GM23338 (cell line): ENCODE results near the gene LRRC3B. TPM values are rescaled to one million over a fixed set of nuclear protein-coding genes. Genes with fewer than 3 reads are reported as not detected.

ENCODE experiments used
- ATAC-seq: fragments of 200-7000 bp; cut with Tn5 transposase; 3 replicates; pipeline ENCODE4 v1.9.1; 2020
- DNase-seq: peaks from one replicate; pipeline ENCODE4 v3.0.0-alpha.2; 2015; ENCODE audit warnings: low spot score
- H2AFZ ChIP-seq: fragments of 200-600 bp; sonication (generic); 2 replicates; pipeline ENCODE4 v1.8.0; 2016; ENCODE audit warnings: antibody characterized with exemption, mild to moderate bottlenecking, moderate library complexity
- H3F3A ChIP-seq: fragments of 200-600 bp; sonication (generic); replicated peaks from 2 replicates; pipeline ENCODE4 v1.8.0; 2017; ENCODE audit warnings: antibody characterized with exemption, mixed run types, low read depth
- H3K27ac ChIP-seq: fragments of 200-600 bp; sonication (generic); 2 replicates; pipeline ENCODE4 v1.6.1; 2016; ENCODE audit warnings: low read depth
- H3K27me3 ChIP-seq: fragments of 200-600 bp; sonication (generic); 2 replicates; pipeline ENCODE4 v1.8.0; 2016; ENCODE audit warnings: mild to moderate bottlenecking, mixed run types, moderate library complexity; ENCODE audit not compliant: insufficient read depth
- H3K36me3 ChIP-seq: fragments of 200-600 bp; sonication (generic); 2 replicates; pipeline ENCODE4 v1.8.0; 2016; ENCODE audit warnings: mild to moderate bottlenecking; ENCODE audit not compliant: insufficient read depth
- H3K4me1 ChIP-seq: fragments of 200-600 bp; sonication (generic); 2 replicates; pipeline ENCODE4 v1.8.0; 2016; ENCODE audit warnings: mild to moderate bottlenecking, moderate library complexity; ENCODE audit not compliant: insufficient read depth
- H3K4me2 ChIP-seq: fragments of 200-600 bp; sonication (generic); 2 replicates; pipeline ENCODE4 v1.7.1; 2017; ENCODE audit warnings: mixed run types
- H3K4me3 ChIP-seq: fragments of 200-600 bp; sonication (generic); 2 replicates; pipeline ENCODE4 v1.6.1; 2016; ENCODE audit warnings: mixed run types
- H3K79me2 ChIP-seq: fragments of 200-600 bp; sonication (generic); replicated peaks from 2 replicates; pipeline ENCODE4 v1.8.0; 2017; ENCODE audit warnings: mild to moderate bottlenecking; ENCODE audit not compliant: insufficient read depth
- H3K9me2 ChIP-seq: fragments of 200-600 bp; sonication (generic); 2 replicates; pipeline ENCODE4 v1.8.0; 2017; ENCODE audit not compliant: insufficient read depth
- H4K20me1 ChIP-seq: fragments of 200-600 bp; sonication (generic); replicated peaks from 2 replicates; pipeline ENCODE4 v1.8.0; 2017; ENCODE audit warnings: mild to moderate bottlenecking; ENCODE audit not compliant: insufficient read depth
- H3K27ac Mint-ChIP-seq: 2 replicates; pipeline ENCODE4 v1.8.0; 2020; ENCODE audit warnings: inconsistent platforms, mild to moderate bottlenecking, moderate library complexity, mixed read lengths
- H3K27me3 Mint-ChIP-seq: 3 replicates; pipeline ENCODE4 v1.8.0; 2022; ENCODE audit warnings: low read depth, mild to moderate bottlenecking, moderate library complexity, mixed read lengths, inconsistent platforms; ENCODE audit not compliant: insufficient read depth, poor library complexity
- H3K36me3 Mint-ChIP-seq: 3 replicates; pipeline ENCODE4 v1.8.0; 2021; ENCODE audit warnings: low read depth, mild to moderate bottlenecking, inconsistent platforms, moderate library complexity, mixed read lengths
- H3K4me1 Mint-ChIP-seq: 3 replicates; pipeline ENCODE4 v1.8.0; 2020; ENCODE audit warnings: mild to moderate bottlenecking, inconsistent platforms, mixed read lengths
- H3K4me3 Mint-ChIP-seq: 3 replicates; pipeline ENCODE4 v1.8.0; 2021; ENCODE audit warnings: moderate library complexity, mild to moderate bottlenecking, inconsistent platforms, mixed read lengths
- H3K9me3 Mint-ChIP-seq: 3 replicates; pipeline ENCODE4 v1.8.0; 2020; ENCODE audit warnings: moderate library complexity, mild to moderate bottlenecking, inconsistent platforms, mixed read lengths
- CREB1 ChIP-seq: fragments of 250-450 bp; sonication (Bioruptor Pico); IDR thresholded peaks from 2 replicates; pipeline ENCODE4 v1.5.0; 2020; ENCODE audit warnings: low read depth, mild to moderate bottlenecking, moderate library complexity
- CTCF ChIP-seq, 2 experiments: fragments of 200-600 bp in 1 of 2; sonication (generic) in 1 of 2; conservative IDR thresholded peaks; 2 replicates each; pipeline versions ENCODE4 v1.5.1 to v1.6.1; 2016 to 2017; ENCODE audit warnings: antibody characterized with exemption in 2 of 2, low read depth in 2 of 2, mild to moderate bottlenecking in 2 of 2, moderate library complexity in 1 of 2
- ETS1 ChIP-seq: IDR thresholded peaks from 2 replicates; pipeline ENCODE4 v1.6.1; 2016; ENCODE audit warnings: antibody characterized with exemption
- EZH2 ChIP-seq: fragments of 200-600 bp; sonication (generic); IDR thresholded peaks from one replicate; pipeline ENCODE4 v1.8.0; 2017; ENCODE audit warnings: antibody characterized with exemption, mild to moderate bottlenecking, low read depth; ENCODE audit not compliant: unreplicated experiment
- EZH2phosphoT487 ChIP-seq: fragments of 200-600 bp; sonication (generic); IDR thresholded peaks from one replicate; pipeline ENCODE4 v1.8.1; 2018; ENCODE audit warnings: antibody characterized with exemption; ENCODE audit not compliant: unreplicated experiment
- JUNB ChIP-seq: IDR thresholded peaks from one replicate; pipeline ENCODE4 v1.6.1; 2016; ENCODE audit warnings: antibody characterized with exemption; ENCODE audit not compliant: unreplicated experiment
- NANOG ChIP-seq: IDR thresholded peaks from 2 replicates; pipeline ENCODE4 v1.6.1; 2016; ENCODE audit warnings: antibody characterized with exemption, borderline replicate concordance
- POLR2AphosphoS5 ChIP-seq: IDR thresholded peaks from 2 replicates; pipeline ENCODE4 v1.6.1; 2016; ENCODE audit warnings: antibody characterized with exemption, low read depth
- REST ChIP-seq: IDR thresholded peaks from one replicate; pipeline ENCODE4 v1.6.1; 2018; ENCODE audit warnings: antibody characterized with exemption; ENCODE audit not compliant: unreplicated experiment
- STAT1 ChIP-seq: IDR thresholded peaks from one replicate; pipeline ENCODE4 v1.6.1; 2016; ENCODE audit warnings: antibody characterized with exemption; ENCODE audit not compliant: unreplicated experiment
- ZNF114 ChIP-seq: fragments of 250-450 bp; sonication (Bioruptor Pico); IDR thresholded peaks from 2 replicates; pipeline ENCODE4 v1.5.0; 2020; ENCODE audit warnings: mild to moderate bottlenecking, moderate library complexity
- ZNF331 ChIP-seq: fragments of 250-450 bp; sonication (Bioruptor Pico); IDR thresholded peaks from 2 replicates; pipeline ENCODE4 v1.5.0; 2020; ENCODE audit warnings: low read depth, mild to moderate bottlenecking, moderate library complexity
- polyA plus RNA-seq: library from polyadenylated mRNA; unstranded; fragments of >200 nt; fragmentation: Nextera tagmentation; extraction: Ambion mirVana; gene quantifications from 2 replicates; pipeline ENCODE4 v1.2.1, GENCODE V29; 2016
- total RNA-seq: library from RNA; depleted of rRNA; stranded (reverse); fragments of >200 nt; shearing (Covaris generic); gene quantifications from 2 replicates; pipeline ENCODE4 v1.2.3, GENCODE V29; 2014
- TF ChIP-seq, protein P1 (sequence below): fragments of 250-450 bp; sonication (Bioruptor Pico); IDR thresholded peaks from 2 replicates; pipeline ENCODE4 v1.5.0; 2020; ENCODE audit warnings: mild to moderate bottlenecking, moderate library complexity

The LRRC3B gene
- total and polyA plus RNA-seq, 2 experiments from 2014 or later = 7.1 to 13.2 TPM

DNA sequence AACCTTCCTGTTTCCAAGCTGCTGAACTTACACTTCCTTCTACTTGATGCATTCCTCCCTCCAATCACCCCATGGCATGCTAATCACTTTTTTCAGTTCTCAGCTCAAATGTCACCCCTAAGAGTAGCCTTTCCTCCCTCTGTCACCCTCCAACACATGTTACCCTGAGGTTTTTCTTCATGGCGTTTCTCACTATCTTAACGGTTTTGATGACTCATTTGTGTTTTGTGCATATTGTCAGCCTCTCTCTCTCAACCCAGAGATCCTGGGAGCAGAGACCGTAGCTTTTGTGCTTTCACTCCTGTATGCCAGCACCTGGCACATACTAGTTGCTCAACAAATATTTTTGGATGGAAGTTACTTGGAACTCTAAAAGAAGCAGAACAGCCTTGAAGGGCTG, 24.5 kb downstream of the LRRC3B start:
- no peak for TF ChIP-seq POLR2AphosphoS5
- no peak for TF ChIP-seq JUNB
- TF ChIP-seq CTCF (conservative IDR thresholded peaks at IDR 0.05; ENCODE audit: low read depth in 2 of 2) = no peak
- TF ChIP-seq ZNF331 = no peak
- TF ChIP-seq NANOG = no peak
- TF ChIP-seq ETS1 = no peak
- no peak for TF ChIP-seq ZNF114 (CRISPR knock-in tag)
- TF ChIP-seq, protein P1, sequence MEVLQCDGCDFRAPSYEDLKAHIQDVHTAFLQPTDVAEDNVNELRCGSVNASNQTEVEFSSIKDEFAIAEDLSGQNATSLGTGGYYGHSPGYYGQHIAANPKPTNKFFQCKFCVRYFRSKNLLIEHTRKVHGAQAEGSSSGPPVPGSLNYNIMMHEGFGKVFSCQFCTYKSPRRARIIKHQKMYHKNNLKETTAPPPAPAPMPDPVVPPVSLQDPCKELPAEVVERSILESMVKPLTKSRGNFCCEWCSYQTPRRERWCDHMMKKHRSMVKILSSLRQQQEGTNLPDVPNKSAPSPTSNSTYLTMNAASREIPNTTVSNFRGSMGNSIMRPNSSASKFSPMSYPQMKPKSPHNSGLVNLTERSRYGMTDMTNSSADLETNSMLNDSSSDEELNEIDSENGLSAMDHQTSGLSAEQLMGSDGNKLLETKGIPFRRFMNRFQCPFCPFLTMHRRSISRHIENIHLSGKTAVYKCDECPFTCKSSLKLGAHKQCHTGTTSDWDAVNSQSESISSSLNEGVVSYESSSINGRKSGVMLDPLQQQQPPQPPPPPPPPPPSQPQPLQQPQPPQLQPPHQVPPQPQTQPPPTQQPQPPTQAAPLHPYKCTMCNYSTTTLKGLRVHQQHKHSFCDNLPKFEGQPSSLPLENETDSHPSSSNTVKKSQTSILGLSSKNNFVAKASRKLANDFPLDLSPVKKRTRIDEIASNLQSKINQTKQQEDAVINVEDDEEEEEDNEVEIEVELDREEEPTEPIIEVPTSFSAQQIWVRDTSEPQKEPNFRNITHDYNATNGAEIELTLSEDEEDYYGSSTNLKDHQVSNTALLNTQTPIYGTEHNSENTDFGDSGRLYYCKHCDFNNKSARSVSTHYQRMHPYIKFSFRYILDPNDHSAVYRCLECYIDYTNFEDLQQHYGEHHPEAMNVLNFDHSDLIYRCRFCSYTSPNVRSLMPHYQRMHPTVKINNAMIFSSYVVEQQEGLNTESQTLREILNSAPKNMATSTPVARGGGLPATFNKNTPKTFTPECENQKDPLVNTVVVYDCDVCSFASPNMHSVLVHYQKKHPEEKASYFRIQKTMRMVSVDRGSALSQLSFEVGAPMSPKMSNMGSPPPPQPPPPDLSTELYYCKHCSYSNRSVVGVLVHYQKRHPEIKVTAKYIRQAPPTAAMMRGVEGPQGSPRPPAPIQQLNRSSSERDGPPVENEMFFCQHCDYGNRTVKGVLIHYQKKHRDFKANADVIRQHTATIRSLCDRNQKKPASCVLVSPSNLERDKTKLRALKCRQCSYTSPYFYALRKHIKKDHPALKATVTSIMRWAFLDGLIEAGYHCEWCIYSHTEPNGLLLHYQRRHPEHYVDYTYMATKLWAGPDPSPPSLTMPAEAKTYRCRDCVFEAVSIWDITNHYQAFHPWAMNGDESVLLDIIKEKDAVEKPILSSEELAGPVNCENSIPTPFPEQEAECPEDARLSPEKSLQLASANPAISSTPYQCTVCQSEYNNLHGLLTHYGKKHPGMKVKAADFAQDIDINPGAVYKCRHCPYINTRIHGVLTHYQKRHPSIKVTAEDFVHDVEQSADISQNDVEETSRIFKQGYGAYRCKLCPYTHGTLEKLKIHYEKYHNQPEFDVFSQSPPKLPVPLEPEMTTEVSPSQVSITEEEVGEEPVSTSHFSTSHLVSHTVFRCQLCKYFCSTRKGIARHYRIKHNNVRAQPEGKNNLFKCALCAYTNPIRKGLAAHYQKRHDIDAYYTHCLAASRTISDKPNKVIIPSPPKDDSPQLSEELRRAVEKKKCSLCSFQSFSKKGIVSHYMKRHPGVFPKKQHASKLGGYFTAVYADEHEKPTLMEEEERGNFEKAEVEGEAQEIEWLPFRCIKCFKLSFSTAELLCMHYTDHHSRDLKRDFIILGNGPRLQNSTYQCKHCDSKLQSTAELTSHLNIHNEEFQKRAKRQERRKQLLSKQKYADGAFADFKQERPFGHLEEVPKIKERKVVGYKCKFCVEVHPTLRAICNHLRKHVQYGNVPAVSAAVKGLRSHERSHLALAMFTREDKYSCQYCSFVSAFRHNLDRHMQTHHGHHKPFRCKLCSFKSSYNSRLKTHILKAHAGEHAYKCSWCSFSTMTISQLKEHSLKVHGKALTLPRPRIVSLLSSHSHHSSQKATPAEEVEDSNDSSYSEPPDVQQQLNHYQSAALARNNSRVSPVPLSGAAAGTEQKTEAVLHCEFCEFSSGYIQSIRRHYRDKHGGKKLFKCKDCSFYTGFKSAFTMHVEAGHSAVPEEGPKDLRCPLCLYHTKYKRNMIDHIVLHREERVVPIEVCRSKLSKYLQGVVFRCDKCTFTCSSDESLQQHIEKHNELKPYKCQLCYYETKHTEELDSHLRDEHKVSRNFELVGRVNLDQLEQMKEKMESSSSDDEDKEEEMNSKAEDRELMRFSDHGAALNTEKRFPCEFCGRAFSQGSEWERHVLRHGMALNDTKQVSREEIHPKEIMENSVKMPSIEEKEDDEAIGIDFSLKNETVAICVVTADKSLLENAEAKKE = no peak
- TF ChIP-seq EZH2 = no peak
- TF ChIP-seq EZH2phosphoT487 = no peak
- TF ChIP-seq REST = no peak
- no peak for TF ChIP-seq STAT1
- no peak for TF ChIP-seq CREB1 (CRISPR knock-in tag)
- ATAC-seq (no peak), DNase-seq (peak; percentile 6)
- no peaks in the 10 kb centered on the region for H4K20me1 ChIP-seq
- Mint-ChIP-seq H3K36me3 (no peaks in the 10 kb centered on the region), H3K27me3 (peaks cover 2% of the 10 kb centered on the region), H3K27ac (peak overlapping the region; percentile 3; the same call in 1 of the 2 replicates), H3K4me3 (no peak overlapping the region), H3K9me3 (no peaks in the 10 kb centered on the region; the same call in 2 of the 3 replicates), H3K4me1 (peaks cover 8% of the 10 kb centered on the region)
- H3K27ac ChIP-seq = no peak overlapping the region
- no peaks in the 10 kb centered on the region for H3K36me3 ChIP-seq
- no peaks in the 10 kb centered on the region for H3K27me3 ChIP-seq
- H3K4me2 ChIP-seq = no peak overlapping the region
- no peaks in the 10 kb centered on the region for H3K9me2 ChIP-seq
- H3K4me3 ChIP-seq = no peak overlapping the region
- no peak overlapping the region for H2AFZ ChIP-seq
- H3K79me2 ChIP-seq = peaks cover under 1% of the 10 kb centered on the region; the same call in 1 of the 2 replicates
- H3K4me1 ChIP-seq = peaks cover 8% of the 10 kb centered on the region; the same call in 1 of the 2 replicates
- no peaks in the 10 kb centered on the region for H3F3A ChIP-seq
